Activated CD8-positive, alpha-beta T cell treated with anti-CD3 and anti-CD28 coated beads for 36 hours (primary cell): ENCODE measurements around the gene INTS15. TPM values are rescaled to one million over a fixed set of nuclear protein-coding genes. Genes with fewer than 3 reads are reported as not detected.

Experiments used
- ATAC-seq: fragments of 200-7000 bp; cut with Tn5 transposase; one replicate; pipeline ENCODE4 v1.10.0; 2021; ENCODE audit warnings: mild to moderate bottlenecking, moderate library complexity
- CTCF ChIA-PET: fragments of 350-600 bp; sonication (Branson Sonifier 250); formaldehyde crosslinking; loops from one replicate; lab custom pipeline; 2021; ENCODE audit warnings: antibody characterized with exemption; lab: Charles Lee
- POLR2A ChIA-PET: fragments of 350-600 bp; sonication (Branson Sonifier 250); formaldehyde crosslinking; loops from one replicate; lab custom pipeline; 2021; ENCODE audit warnings: antibody characterized with exemption; lab: Charles Lee
- DNase-seq: peaks from one replicate; pipeline ENCODE4 v3.0.0-alpha.2; 2020
- H3K27ac Mint-ChIP-seq: one replicate; pipeline ENCODE4 v1.8.0; 2021; ENCODE audit warnings: mild to moderate bottlenecking, mixed read lengths
- H3K27me3 Mint-ChIP-seq: one replicate; pipeline ENCODE4 v1.8.0; 2021; ENCODE audit warnings: mixed read lengths
- H3K36me3 Mint-ChIP-seq: one replicate; pipeline ENCODE4 v1.8.0; 2021; ENCODE audit warnings: low read depth, mixed read lengths
- H3K4me1 Mint-ChIP-seq: one replicate; pipeline ENCODE4 v1.8.0; 2021; ENCODE audit warnings: low read depth, mixed read lengths
- H3K4me3 Mint-ChIP-seq: one replicate; pipeline ENCODE4 v1.8.0; 2021; ENCODE audit warnings: mild to moderate bottlenecking, moderate library complexity, mixed read lengths
- H3K9me3 Mint-ChIP-seq: one replicate; pipeline ENCODE4 v1.8.0; 2021; ENCODE audit warnings: mixed read lengths
- CTCF ChIP-seq: fragments of 200-600 bp; IDR thresholded peaks from one replicate; pipeline ENCODE4 v1.8.0; 2022; ENCODE audit warnings: antibody characterized with exemption, mild to moderate bottlenecking
- intact Hi-C: fragments of 100-400 bp; cut with micrococcal nuclease; formaldehyde crosslinking; loops from one replicate; pipeline ENCODE4 v1.10.0; 2022
- total RNA-seq, 2 experiments: library from RNA; stranded (reverse); gene quantifications; one replicate each; pipeline ENCODE4 v1.2.3, GENCODE V29; 2021

Gene INTS15
- total RNA-seq, 2 experiments from 2014 or later, result 26.8 to 29.8 TPM

DNA sequence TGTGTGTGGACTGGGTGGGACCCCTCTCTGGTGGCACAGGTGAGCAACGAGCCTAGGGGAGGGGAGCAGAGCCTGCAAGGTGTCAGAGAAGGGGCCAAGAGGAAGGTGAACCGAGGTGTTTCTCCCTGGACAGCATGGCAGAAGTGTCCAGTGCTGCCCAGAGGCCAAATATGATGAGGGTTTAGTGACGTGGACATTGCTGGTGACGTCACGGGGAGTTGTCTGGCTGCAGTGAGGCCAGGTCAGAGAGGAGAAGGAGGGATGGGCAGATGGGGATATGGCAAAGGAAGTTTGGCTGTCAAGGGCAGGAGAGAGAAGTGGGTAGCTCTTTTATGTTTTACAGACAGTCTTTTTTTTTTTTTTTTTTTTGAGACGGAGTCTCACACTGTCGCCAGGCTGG is 23.0 kb downstream of the INTS15 start:
- DNase-seq, result no peak
- Mint-ChIP-seq H3K27ac (no peak overlapping the region), H3K36me3 (no peaks in the 10 kb centered on the region), H3K4me3 (no peak overlapping the region), H3K4me1 (peaks cover 3% of the 10 kb centered on the region), H3K9me3 (no peaks in the 10 kb centered on the region), H3K27me3 (peaks cover 2% of the 10 kb centered on the region)
- intact Hi-C loops, result no loop called here
- no peak for TF ChIP-seq CTCF
- ChIA-PET POLR2A (interaction anchor here (1.1 kb wide), 1 partner anchor 35 kb away, joined by 4 read pairs; the partner anchor contains the start of gene ZDHHC4), CTCF (interaction anchor here (1.5 kb wide), 1 partner anchor 245 kb away, joined by 4 read pairs; no protein-coding TSS in a partner anchor)
- ATAC-seq, result no peak

DNA sequence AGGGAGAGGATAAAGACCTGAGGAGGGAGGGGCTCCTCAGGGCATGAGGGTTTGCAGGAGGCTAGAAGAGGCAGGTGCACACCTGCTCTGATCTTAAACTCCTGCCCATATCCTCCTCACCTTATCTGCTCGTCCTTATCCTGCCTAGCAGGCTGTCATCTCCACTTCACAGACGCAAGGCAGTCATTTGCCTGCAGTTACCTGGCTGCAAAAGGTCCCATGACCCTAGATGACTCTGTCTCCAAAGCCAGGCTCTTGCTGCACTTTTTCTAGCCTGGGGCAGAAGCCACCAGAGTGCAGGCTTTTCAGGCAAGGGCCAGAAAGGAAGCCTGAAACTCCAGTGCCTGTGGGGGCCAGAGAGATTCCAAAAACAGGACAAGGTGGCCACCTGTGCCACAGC is 23.9 kb downstream of the INTS15 start:
- TF ChIP-seq CTCF, result no peak
- peaks cover 3% of the 10 kb centered on the region for H3K4me1 Mint-ChIP-seq
- no peak overlapping the region for H3K27ac Mint-ChIP-seq
- ATAC-seq, result no peak
- ChIA-PET CTCF (no interaction called here), POLR2A (no interaction called here)
- intact Hi-C loops, result no loop called here
- DNase-seq, result no peak
- H3K9me3 Mint-ChIP-seq, result no peaks in the 10 kb centered on the region
- no peak overlapping the region for H3K4me3 Mint-ChIP-seq
- H3K36me3 Mint-ChIP-seq, result no peaks in the 10 kb centered on the region
- peaks cover 2% of the 10 kb centered on the region for H3K27me3 Mint-ChIP-seq

- H3K9me3 Mint-ChIP-seq, result no peaks in the 10 kb centered on the region
- intact Hi-C loops, result no loop called here
- peak within 1 kb of the TSS; percentile 24 for H3K27ac Mint-ChIP-seq
- ChIA-PET POLR2A (no interaction called here), CTCF (no interaction called here)
- H3K4me1 Mint-ChIP-seq, result peaks cover 11% of the 10 kb centered on the region
- DNase-seq, result no peak
- H3K4me3 Mint-ChIP-seq, result peak within 1 kb of the TSS; percentile 73
- H3K27me3 Mint-ChIP-seq, result peaks cover 2% of the 10 kb centered on the region
- no peaks in the 10 kb centered on the region for H3K36me3 Mint-ChIP-seq
- TF ChIP-seq CTCF, result no peak
- ATAC-seq, result peak; percentile 52
Measured at GRCh38 chr7:6614953-6615722, 25.3 kb downstream of the INTS15 start, which contains the start of gene ZNF853. TSS of gene ZNF853 (plus strand) at chr7:6615610. CDS start at chr7:6616175, 565 bp downstream.

- Mint-ChIP-seq H3K27me3 (peaks cover 2% of the 10 kb centered on the region), H3K4me3 (peak overlapping the region; percentile 52), H3K27ac (no peak overlapping the region), H3K9me3 (no peaks in the 10 kb centered on the region), H3K36me3 (no peaks in the 10 kb centered on the region), H3K4me1 (peaks cover 18% of the 10 kb centered on the region)
- POLR2A ChIA-PET, result no interaction called here
- TF ChIP-seq CTCF, result no peak
- DNase-seq, result no peak
- ATAC-seq, result peak; percentile 43
- intact Hi-C loops, result no loop called here
- CTCF ChIA-PET, result interaction anchor here (1.0 kb wide), 1 partner anchor 99 kb away, joined by 4 read pairs; no protein-coding TSS in a partner anchor
Measured at GRCh38 chr7:6615723-6616555, 26.1 kb downstream of the INTS15 start.
